B cell (primary cell): ENCODE measurements around the gene NDST3. TPM values are rescaled to one million over a fixed set of nuclear protein-coding genes. Genes with fewer than 3 reads are reported as not detected.

Source experiments
- ATAC-seq: fragments of 200-7000 bp; cut with Tn5 transposase; one replicate; pipeline ENCODE4 v1.10.0; 2021; ENCODE audit warnings: low read depth, mild to moderate bottlenecking, moderate number of reproducible peaks, moderate library complexity
- CTCF ChIA-PET: fragments of 350-600 bp; sonication (Branson Sonifier 250); formaldehyde crosslinking; loops from one replicate; lab custom pipeline; 2021; ENCODE audit warnings: antibody characterized with exemption, inconsistent platforms; lab: Charles Lee
- POLR2A ChIA-PET: fragments of 350-600 bp; sonication (Branson Sonifier 250); formaldehyde crosslinking; loops from one replicate; lab custom pipeline; 2021; ENCODE audit warnings: antibody characterized with exemption; lab: Charles Lee
- DNase-seq: peaks from one replicate; pipeline ENCODE4 v3.0.0; 2013
- H2AFZ ChIP-seq: 2 replicates; pipeline ENCODE4 v1.6.1; 2012; ENCODE audit warnings: mild to moderate bottlenecking, low read depth, low read length; ENCODE audit not compliant: insufficient read depth, poor library complexity, severe bottlenecking
- H3K27ac ChIP-seq, 2 donors: 1 replicate in 1 of 2; 2 replicates in 1 of 2; pipeline ENCODE4 v1.5.1; 2012 to 2013; ENCODE audit warnings: low read length in 2 of 2, mild to moderate bottlenecking in 2 of 2, moderate library complexity in 1 of 2
- H3K27me3 ChIP-seq, 4 experiments: fragments of 200-600 bp in 1 of 4; sonication (generic) in 1 of 4; replicated peaks in 1 of 4; 1 replicate in 2 of 4; 2 replicates in 2 of 4; pipeline versions ENCODE4 v1.6.1 to v1.7.0; 2013 to 2016; ENCODE audit warnings: low read length in 3 of 4, mild to moderate bottlenecking in 2 of 4, mixed read lengths in 1 of 4, moderate library complexity in 1 of 4; ENCODE audit not compliant: insufficient read depth in 4 of 4, control insufficient read depth in 3 of 4; ENCODE audit errors: control extremely low read depth in 1 of 4
- H3K36me3 ChIP-seq, 2 experiments: replicated peaks in 1 of 2; 1 replicate in 1 of 2; 2 replicates in 1 of 2; pipeline versions ENCODE4 v1.6.1 to v1.7.1; 2013; ENCODE audit warnings: low read length in 1 of 2; ENCODE audit not compliant: insufficient read depth in 2 of 2, control insufficient read depth in 1 of 2; ENCODE audit errors: control extremely low read depth in 1 of 2, extremely low read depth in 1 of 2
- H3K4me1 ChIP-seq, 2 donors: fragments of 200-600 bp in 1 of 2; sonication (generic) in 1 of 2; 1 replicate in 1 of 2; 2 replicates in 1 of 2; pipeline versions ENCODE4 v1.5.1 to v1.6.1; 2013 to 2017; ENCODE audit warnings: low read length in 2 of 2; ENCODE audit not compliant: control insufficient read depth in 2 of 2, insufficient read depth in 2 of 2
- H3K4me2 ChIP-seq: replicated peaks from 2 replicates; pipeline ENCODE3; 2012; ENCODE audit warnings: mild to moderate bottlenecking, low read depth, low read length; ENCODE audit not compliant: poor library complexity, severe bottlenecking
- H3K4me3 ChIP-seq, 5 experiments: fragments of 200-600 bp in 1 of 5; sonication (generic) in 1 of 5; 1 replicate in 3 of 5; 2 replicates in 2 of 5; pipeline versions ENCODE4 v1.5.1 to v1.7.0; 2011 to 2016; ENCODE audit warnings: low read length in 4 of 5, mild to moderate bottlenecking in 4 of 5, low read depth in 2 of 5, control low read depth in 1 of 5, moderate library complexity in 1 of 5; ENCODE audit not compliant: insufficient read depth in 1 of 5; ENCODE audit errors: control extremely low read depth in 1 of 5, extremely low read depth in 1 of 5
- H3K79me2 ChIP-seq: fragments of 200-600 bp; sonication (generic); one replicate; pipeline ENCODE4 v1.6.0; 2016; ENCODE audit warnings: low read length; ENCODE audit not compliant: control insufficient read depth, insufficient read depth
- H3K9ac ChIP-seq: fragments of 200-600 bp; sonication (generic); 2 replicates; pipeline ENCODE4 v1.6.1; 2017; ENCODE audit warnings: mild to moderate bottlenecking, low read length, moderate library complexity
- H3K9me3 ChIP-seq, 3 donors: one replicate each; pipeline versions ENCODE4 v1.6.1 to v1.7.1; 2013; ENCODE audit warnings: low read length in 2 of 3; ENCODE audit not compliant: control insufficient read depth in 2 of 3, insufficient read depth in 1 of 3; ENCODE audit errors: control extremely low read depth in 1 of 3
- H4K20me1 ChIP-seq: 2 replicates; pipeline ENCODE4 v1.6.0; 2012; ENCODE audit warnings: mild to moderate bottlenecking, low read length; ENCODE audit not compliant: insufficient read depth, control insufficient read depth, poor library complexity, severe bottlenecking
- H3K27ac Mint-ChIP-seq: one replicate; pipeline ENCODE4 v1.8.0; 2021; ENCODE audit warnings: mixed read lengths
- H3K27me3 Mint-ChIP-seq: one replicate; pipeline ENCODE4 v1.8.0; 2021; ENCODE audit warnings: mixed read lengths
- H3K4me1 Mint-ChIP-seq: one replicate; pipeline ENCODE4 v1.8.0; 2021; ENCODE audit warnings: mixed read lengths
- H3K4me3 Mint-ChIP-seq: one replicate; pipeline ENCODE4 v1.8.0; 2021; ENCODE audit warnings: mixed read lengths
- H3K9me3 Mint-ChIP-seq: one replicate; pipeline ENCODE4 v1.8.0; 2022; ENCODE audit warnings: mixed read lengths; ENCODE audit not compliant: insufficient read depth
- EZH2 ChIP-seq: IDR thresholded peaks from 2 replicates; pipeline ENCODE4 v1.6.1; 2012; ENCODE audit warnings: borderline replicate concordance, low read depth, mild to moderate bottlenecking, moderate library complexity, low read length; ENCODE audit not compliant: insufficient read depth, poor library complexity, severe bottlenecking
- WGBS: methylation state at CpG from one replicate; pipeline ENCODE4 v1.1.5; 2013; ENCODE audit warnings: missing lambda C conversion rate; ENCODE audit not compliant: insufficient coverage; 5-methylcytosine and 5-hydroxymethylcytosine counted together
- intact Hi-C: fragments of 100-400 bp; cut with micrococcal nuclease; formaldehyde crosslinking; loops from one replicate; pipeline ENCODE4 v1.10.0; 2022
- polyA plus RNA-seq: library from polyadenylated mRNA; depleted of rRNA; stranded (reverse); fragments of >200 nt; gene quantifications from 2 replicates; pipeline ENCODE4 v1.2.3, GENCODE V29; 2012
- total RNA-seq, 2 donors: library from RNA; stranded (reverse); fragments of 120-200 nt in 1 of 2; gene quantifications; 1 replicate in 1 of 2; 2 replicates in 1 of 2; pipeline versions ENCODE4 v1.2.3 to v1.2.4, GENCODE V29; 2013 to 2022
- TF ChIP-seq, protein P1 (sequence below): fragments of 200-600 bp; IDR thresholded peaks from one replicate; pipeline ENCODE4 v1.8.0; 2022; ENCODE audit warnings: antibody characterized with exemption, mild to moderate bottlenecking

The NDST3 gene
- total and polyA plus RNA-seq, 2 donors (not counting 1 experiment from before 2014, with no cell fraction given), result not detected

DNA sequence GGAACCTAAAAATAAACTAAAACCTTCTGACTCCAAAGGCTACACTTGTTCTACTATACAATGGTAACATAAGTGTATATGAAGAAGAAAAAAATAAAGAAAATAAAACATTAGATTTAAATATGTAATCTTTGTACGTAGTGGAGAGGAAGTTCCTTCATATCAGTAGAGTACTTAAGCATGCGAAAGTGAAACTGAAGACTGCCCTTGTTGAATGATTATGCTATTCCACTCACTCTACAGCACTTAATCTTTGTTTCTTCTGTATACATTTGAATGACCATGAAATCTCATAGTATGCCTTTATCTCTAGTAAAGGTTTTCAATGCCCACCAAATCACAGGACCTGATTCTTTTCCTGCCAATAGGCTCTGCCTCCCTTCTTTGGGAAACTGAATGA is 78.9 kb downstream of the NDST3 start:
- H3K9ac ChIP-seq, result no peak overlapping the region
- TF ChIP-seq EZH2, result no peak
- TF ChIP-seq, protein P1, sequence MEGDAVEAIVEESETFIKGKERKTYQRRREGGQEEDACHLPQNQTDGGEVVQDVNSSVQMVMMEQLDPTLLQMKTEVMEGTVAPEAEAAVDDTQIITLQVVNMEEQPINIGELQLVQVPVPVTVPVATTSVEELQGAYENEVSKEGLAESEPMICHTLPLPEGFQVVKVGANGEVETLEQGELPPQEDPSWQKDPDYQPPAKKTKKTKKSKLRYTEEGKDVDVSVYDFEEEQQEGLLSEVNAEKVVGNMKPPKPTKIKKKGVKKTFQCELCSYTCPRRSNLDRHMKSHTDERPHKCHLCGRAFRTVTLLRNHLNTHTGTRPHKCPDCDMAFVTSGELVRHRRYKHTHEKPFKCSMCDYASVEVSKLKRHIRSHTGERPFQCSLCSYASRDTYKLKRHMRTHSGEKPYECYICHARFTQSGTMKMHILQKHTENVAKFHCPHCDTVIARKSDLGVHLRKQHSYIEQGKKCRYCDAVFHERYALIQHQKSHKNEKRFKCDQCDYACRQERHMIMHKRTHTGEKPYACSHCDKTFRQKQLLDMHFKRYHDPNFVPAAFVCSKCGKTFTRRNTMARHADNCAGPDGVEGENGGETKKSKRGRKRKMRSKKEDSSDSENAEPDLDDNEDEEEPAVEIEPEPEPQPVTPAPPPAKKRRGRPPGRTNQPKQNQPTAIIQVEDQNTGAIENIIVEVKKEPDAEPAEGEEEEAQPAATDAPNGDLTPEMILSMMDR, result no peak
- Mint-ChIP-seq H3K4me3 (no peak overlapping the region), H3K4me1 (peaks cover 1% of the 10 kb centered on the region), H3K27ac (no peak overlapping the region), H3K27me3 (no peaks in the 10 kb centered on the region), H3K9me3 (no peaks in the 10 kb centered on the region)
- H3K79me2 ChIP-seq, result no peaks in the 10 kb centered on the region
- ChIA-PET CTCF (no interaction called here), POLR2A (no interaction called here)
- peak overlapping the region; percentile 34 for H2AFZ ChIP-seq
- no CpG with 5 or more reads among the region's 2 CpGs for WGBS
- H3K27ac ChIP-seq, result no peak overlapping the region
- no peaks in the 10 kb centered on the region for H3K36me3 ChIP-seq
- H3K4me3 ChIP-seq, result no peak overlapping the region
- H3K27me3 ChIP-seq, result no peaks in the 10 kb centered on the region
- ATAC-seq (no peak), DNase-seq (no peak)
- peak overlapping the region; percentile 31 for H3K4me2 ChIP-seq
- no peaks in the 10 kb centered on the region for H4K20me1 ChIP-seq
- H3K4me1 ChIP-seq, result no peaks in the 10 kb centered on the region
- intact Hi-C loops, result no loop called here
- H3K9me3 ChIP-seq, result peaks cover 0 to 1% (median 0%) of the 10 kb centered on the region in 3 donors

DNA sequence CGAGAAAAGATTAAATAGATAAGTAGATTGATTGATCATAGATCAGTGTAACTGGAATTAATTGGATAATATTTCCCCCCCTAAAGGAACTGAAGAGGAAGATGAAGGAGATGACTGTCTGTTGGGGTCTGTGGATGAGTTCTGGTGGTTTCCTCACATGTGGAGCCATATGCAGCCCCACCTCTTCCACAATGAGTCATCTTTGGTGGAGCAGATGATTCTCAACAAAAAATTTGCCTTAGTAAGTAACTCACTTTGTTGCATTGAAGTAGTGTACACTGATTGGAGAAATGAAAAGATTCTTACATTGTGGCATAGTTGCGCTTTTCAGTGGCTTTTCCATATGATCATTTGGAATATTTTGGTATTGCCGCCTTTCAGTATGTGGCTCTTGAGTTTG is 80.4 kb downstream of the NDST3 start:
- H4K20me1 ChIP-seq, result no peaks in the 10 kb centered on the region
- Mint-ChIP-seq H3K9me3 (no peaks in the 10 kb centered on the region), H3K27me3 (no peaks in the 10 kb centered on the region), H3K4me1 (peaks cover 1% of the 10 kb centered on the region), H3K4me3 (no peak overlapping the region), H3K27ac (no peak overlapping the region)
- H3K4me2 ChIP-seq, result no peak overlapping the region
- TF ChIP-seq, protein P1, result no peak
- no peak for TF ChIP-seq EZH2
- H3K9me3 ChIP-seq, result peaks cover 0 to 1% (median 0%) of the 10 kb centered on the region in 3 donors
- no peak overlapping the region for H2AFZ ChIP-seq
- WGBS, result 100% methylated on average over 2 of the region's 3 CpGs
- no peaks in the 10 kb centered on the region for H3K79me2 ChIP-seq
- ChIA-PET POLR2A (no interaction called here), CTCF (no interaction called here)
- H3K27me3 ChIP-seq, result no peaks in the 10 kb centered on the region
- DNase-seq (no peak), ATAC-seq (no peak)
- H3K36me3 ChIP-seq, result no peaks in the 10 kb centered on the region
- no peak overlapping the region for H3K27ac ChIP-seq
- intact Hi-C loops, result no loop called here
- no peaks in the 10 kb centered on the region for H3K4me1 ChIP-seq
- no peak overlapping the region for H3K9ac ChIP-seq
- no peak overlapping the region for H3K4me3 ChIP-seq
